WTC11 (cell line): ENCODE measurements around the gene TTC39C. TPM values are rescaled to one million over a fixed set of nuclear protein-coding genes. Genes with fewer than 3 reads are reported as not detected.
A peak's percentile ranks its signal among the peaks of the same experiment; 100 is the strongest.

ENCODE experiments used
- ATAC-seq: fragments of 200-7000 bp; cut with Tn5 transposase; 2 replicates; pipeline ENCODE4 v1.10.0; 2021; ENCODE audit warnings: mild to moderate bottlenecking, moderate library complexity
- CTCF ChIA-PET: fragments of 300-600 bp; sonication (Branson Sonifier 250); formaldehyde crosslinking; loops from one replicate; lab custom pipeline; 2021; ENCODE audit warnings: antibody characterized with exemption; lab: Charles Lee
- POLR2A ChIA-PET: fragments of 350-600 bp; sonication (Branson Sonifier 250); formaldehyde crosslinking; loops from one replicate; lab custom pipeline; 2021; ENCODE audit warnings: antibody characterized with exemption; lab: Charles Lee
- DNase-seq: peaks from one replicate; pipeline ENCODE4 v3.0.0; 2021; ENCODE audit warnings: low spot score
- H3K27ac Mint-ChIP-seq: 2 replicates; pipeline ENCODE4 v1.8.0; 2021; ENCODE audit warnings: mixed read lengths
- H3K27me3 Mint-ChIP-seq: 2 replicates; pipeline ENCODE4 v1.8.0; 2021; ENCODE audit warnings: low read depth, mild to moderate bottlenecking, moderate library complexity, mixed read lengths
- H3K36me3 Mint-ChIP-seq: 2 replicates; pipeline ENCODE4 v1.8.0; 2021; ENCODE audit warnings: mixed read lengths
- H3K4me1 Mint-ChIP-seq: 2 replicates; pipeline ENCODE4 v1.8.0; 2022; ENCODE audit warnings: mixed read lengths
- H3K4me3 Mint-ChIP-seq: 2 replicates; pipeline ENCODE4 v1.8.0; 2021; ENCODE audit warnings: mild to moderate bottlenecking, moderate library complexity, mixed read lengths
- H3K9me3 Mint-ChIP-seq: 2 replicates; pipeline ENCODE4 v1.8.0; 2021; ENCODE audit warnings: mixed read lengths
- ATF3 ChIP-seq: sonication (generic); formaldehyde crosslinking; conservative IDR thresholded peaks from 2 replicates; pipeline ENCODE4 v1.8.1; 2022; ENCODE audit warnings: mild to moderate bottlenecking, missing genetic modification reagents
- ETV6 ChIP-seq: sonication (generic); formaldehyde crosslinking; IDR thresholded peaks from 2 replicates; pipeline ENCODE4 v1.8.1; 2022; ENCODE audit warnings: mild to moderate bottlenecking, missing genetic modification reagents
- GABPB1 ChIP-seq: sonication (generic); formaldehyde crosslinking; IDR thresholded peaks from 2 replicates; pipeline ENCODE4 v1.8.1; 2023; ENCODE audit warnings: mild to moderate bottlenecking, missing genetic modification reagents
- HMGXB4 ChIP-seq: sonication (generic); formaldehyde crosslinking; IDR thresholded peaks from 2 replicates; pipeline ENCODE4 v1.8.1; 2023; ENCODE audit warnings: mild to moderate bottlenecking, moderate library complexity, missing genetic modification reagents
- IRF2 ChIP-seq: sonication (generic); formaldehyde crosslinking; IDR thresholded peaks from 2 replicates; pipeline ENCODE4 v1.8.0; 2022; ENCODE audit warnings: low read depth, missing genetic modification reagents, borderline replicate concordance
- NFATC4 ChIP-seq: fragments of 250-450 bp; sonication (Bioruptor Pico); IDR thresholded peaks from 2 replicates; pipeline ENCODE4 v1.9.0; 2021; ENCODE audit warnings: mild to moderate bottlenecking
- NFE2L1 ChIP-seq: sonication (generic); formaldehyde crosslinking; IDR thresholded peaks from 2 replicates; pipeline ENCODE4 v1.8.1; 2023; ENCODE audit warnings: missing genetic modification reagents
- PRDM15 ChIP-seq: sonication (generic); formaldehyde crosslinking; IDR thresholded peaks from 2 replicates; pipeline ENCODE4 v1.8.0; 2022; ENCODE audit warnings: missing genetic modification reagents
- PREB ChIP-seq: sonication (generic); formaldehyde crosslinking; IDR thresholded peaks from 2 replicates; pipeline ENCODE4 v1.8.1; 2022; ENCODE audit warnings: mild to moderate bottlenecking, missing genetic modification reagents, moderate library complexity, borderline replicate concordance
- SMAD3 ChIP-seq: sonication (generic); formaldehyde crosslinking; IDR thresholded peaks from 2 replicates; pipeline ENCODE4 v1.8.0; 2022; ENCODE audit warnings: missing genetic modification reagents, mild to moderate bottlenecking, borderline replicate concordance
- TCF7 ChIP-seq: sonication (generic); formaldehyde crosslinking; IDR thresholded peaks from 2 replicates; pipeline ENCODE4 v1.8.0; 2022; ENCODE audit warnings: mild to moderate bottlenecking, low read depth, missing genetic modification reagents, moderate library complexity
- TEAD1 ChIP-seq: sonication (generic); formaldehyde crosslinking; IDR thresholded peaks from 2 replicates; pipeline ENCODE4 v1.8.0; 2022; ENCODE audit warnings: mild to moderate bottlenecking, missing genetic modification reagents
- ZBTB43 ChIP-seq: sonication (generic); formaldehyde crosslinking; IDR thresholded peaks from 2 replicates; pipeline ENCODE4 v1.8.1; 2023; ENCODE audit warnings: mild to moderate bottlenecking, missing genetic modification reagents
- ZMAT4 ChIP-seq: fragments of 250-450 bp; sonication (Bioruptor Pico); IDR thresholded peaks from 2 replicates; pipeline ENCODE4 v1.9.0; 2021; ENCODE audit warnings: mild to moderate bottlenecking
- ZNF263 ChIP-seq: sonication (generic); formaldehyde crosslinking; IDR thresholded peaks from 2 replicates; pipeline ENCODE4 v1.8.1; 2022; ENCODE audit warnings: low read depth, mild to moderate bottlenecking, moderate library complexity, missing genetic modification reagents
- ZNF281 ChIP-seq: sonication (generic); formaldehyde crosslinking; IDR thresholded peaks from 2 replicates; pipeline ENCODE4 v1.8.0; 2023; ENCODE audit warnings: mild to moderate bottlenecking, missing genetic modification reagents
- ZNF512 ChIP-seq: sonication (generic); formaldehyde crosslinking; IDR thresholded peaks from 2 replicates; pipeline ENCODE4 v1.8.1; 2022; ENCODE audit warnings: missing genetic modification reagents, borderline replicate concordance
- total RNA-seq: library from RNA; stranded (reverse); gene quantifications from 3 replicates; pipeline ENCODE4 v1.2.3, GENCODE V29; 2021

TTC39C gene
- total RNA-seq, 1 experiment from 2014 or later = 57.3 TPM

GRCh38 chr18:24026457-24026856 is 11.9 kb downstream of the TTC39C start:
- no peak for ATAC-seq
- ChIA-PET CTCF (interaction anchor here (3.3 kb wide), 1 partner anchor 10 kb away, joined by 11 read pairs; no protein-coding TSS in a partner anchor), POLR2A (interaction anchor here (0.6 kb wide), 1 partner anchor 29 kb away, joined by 8 read pairs; no protein-coding TSS in a partner anchor)
- Mint-ChIP-seq H3K9me3 (no peaks in the 10 kb centered on the region), H3K27me3 (no peaks in the 10 kb centered on the region), H3K27ac (peak overlapping the region; percentile 79), H3K4me1 (peaks cover 53% of the 10 kb centered on the region)
- no peak for TF ChIP-seq PRDM15
- TF ChIP-seq GABPB1 (CRISPR knock-in tag) = no peak
- no peak for TF ChIP-seq ZMAT4
- no peak for TF ChIP-seq IRF2
- TF ChIP-seq PREB = no peak
- no peak for TF ChIP-seq SMAD3 (CRISPR knock-in tag)
- no peak for TF ChIP-seq TCF7
- TF ChIP-seq NFE2L1 (CRISPR knock-in tag) = no peak
- no peak for TF ChIP-seq ZBTB43 (CRISPR knock-in tag)
- TF ChIP-seq ETV6 = no peak
- no peak for TF ChIP-seq NFATC4 (CRISPR knock-in tag)
- no peak for TF ChIP-seq ZNF512
- TF ChIP-seq ZNF263 (CRISPR knock-in tag) = no peak
- TF ChIP-seq TEAD1 = no peak
- TF ChIP-seq ATF3 (CRISPR knock-in tag) = no peak
- no peak for TF ChIP-seq HMGXB4 (CRISPR knock-in tag)
- TF ChIP-seq ZNF281 (CRISPR knock-in tag) = no peak
- TF ChIP-seq, all 79 proteins: peak for 0
- H3K4me3 Mint-ChIP-seq = no peak overlapping the region
- DNase-seq = no peak
- H3K36me3 Mint-ChIP-seq = no peaks in the 10 kb centered on the region
